Prostate gland (tissue), 2 donors: ENCODE results near the gene DLG3. TPM values are rescaled to one million over a fixed set of nuclear protein-coding genes. Genes with fewer than 3 reads are reported as not detected.

Experiments
- DNase-seq: peaks from one replicate; pipeline ENCODE4 v3.0.0-alpha.2; 2019; ENCODE audit warnings: low spot score
- H3K27ac ChIP-seq, 2 donors: fragments of 200-600 bp; sonication (generic); 2 replicates each; pipeline ENCODE4 v1.5.1; 2017 to 2019
- H3K27me3 ChIP-seq: fragments of 200-600 bp; sonication (generic); replicated peaks from 2 replicates; pipeline ENCODE4 v1.5.1; 2019; ENCODE audit not compliant: insufficient read depth
- H3K36me3 ChIP-seq, 2 donors: fragments of 200-600 bp; sonication (generic); 1 replicate in 1 of 2; 2 replicates in 1 of 2; pipeline versions ENCODE4 v1.5.1 to v1.8.1; 2017 to 2019
- H3K4me1 ChIP-seq: fragments of 200-600 bp; sonication (generic); replicated peaks from 2 replicates; pipeline ENCODE4 v1.5.1; 2019
- H3K4me3 ChIP-seq, 2 donors: fragments of 200-600 bp; sonication (generic); 2 replicates each; pipeline ENCODE4 v1.5.1; 2017 to 2019
- H3K9me3 ChIP-seq: fragments of 200-600 bp; sonication (generic); 2 replicates; pipeline ENCODE4 v1.5.1; 2017
- CTCF ChIP-seq, 4 experiments: fragments of 200-600 bp in 2 of 4; fragments of 450-650 bp in 2 of 4; sonication (generic) in 2 of 4; IDR thresholded peaks; 1 replicate in 3 of 4; 2 replicates in 1 of 4; pipeline ENCODE4 v1.5.1; 2016 to 2019; ENCODE audit warnings: antibody characterized with exemption in 4 of 4, mild to moderate bottlenecking in 2 of 4, moderate library complexity in 2 of 4
- POLR2A ChIP-seq: fragments of 450-650 bp; IDR thresholded peaks from one replicate; pipeline ENCODE4 v1.6.1; 2016; ENCODE audit warnings: antibody characterized with exemption, mild to moderate bottlenecking
- POLR2AphosphoS5 ChIP-seq: sonication (generic); formaldehyde crosslinking; IDR thresholded peaks from one replicate; pipeline ENCODE4 v1.6.1; 2017; ENCODE audit warnings: antibody characterized with exemption
- WGBS: methylation state at CpG from one replicate; pipeline ENCODE4 v1.1.5; 2018; 5-methylcytosine and 5-hydroxymethylcytosine counted together
- intact Hi-C: fragments of 100-400 bp; cut with DNase I; formaldehyde crosslinking; loops from one replicate; pipeline ENCODE4 v1.14.2; 2022
- total RNA-seq, 2 donors: library from RNA; depleted of rRNA; stranded (reverse); fragments of >200 nt; gene quantifications; one replicate each; pipeline ENCODE4 v1.1.0, GENCODE V29; 2016

DLG3 gene
- total RNA-seq, 2 donors from 2014 or later = 11.9 to 29.1 TPM

- H3K4me1 ChIP-seq = no peaks in the 10 kb centered on the region
- H3K27ac ChIP-seq = no peak overlapping the region
- no peak for DNase-seq
- H3K27me3 ChIP-seq = no peaks in the 10 kb centered on the region
- no peaks in the 10 kb centered on the region for H3K36me3 ChIP-seq
- no peaks in the 10 kb centered on the region for H3K9me3 ChIP-seq
- intact Hi-C loops = no loop called here
- no peak overlapping the region for H3K4me3 ChIP-seq
- WGBS = 88% methylated on average over 3 of the region's 3 CpGs
- TF ChIP-seq POLR2A (no peak), POLR2AphosphoS5 (no peak), CTCF (IDR thresholded peaks at IDR 0.05) (no peak)
Measured at GRCh38 chrX:70527610-70528345, 83.1 kb downstream of the DLG3 start.

- DNase-seq = no peak
Measured at GRCh38 chrX:70535198-70535597, 90.6 kb downstream of the DLG3 start.

GRCh38 chrX:70549429-70549828, 104.8 kb downstream of the DLG3 start:
- WGBS = 33% methylated on average over 1 of the region's 3 CpGs
- Histone ChIP-seq H3K9me3 (no peaks in the 10 kb centered on the region), H3K27me3 (no peaks in the 10 kb centered on the region), H3K27ac (no peak overlapping the region), H3K4me3 (no peak overlapping the region), H3K36me3 (no peaks in the 10 kb centered on the region), H3K4me1 (no peaks in the 10 kb centered on the region)
- intact Hi-C loops = no loop called here
- no peak for TF ChIP-seq POLR2AphosphoS5
- TF ChIP-seq POLR2A = no peak
- no peak for TF ChIP-seq CTCF (IDR thresholded peaks at IDR 0.05)
- DNase-seq = no peak

More at GRCh38 chrX:70535198-70535597, 90.6 kb downstream of the DLG3 start:
- TF ChIP-seq POLR2AphosphoS5 (no peak), POLR2A (no peak), CTCF (IDR thresholded peaks at IDR 0.05) (no peak)
- Histone ChIP-seq H3K4me3 (no peak overlapping the region), H3K36me3 (no peaks in the 10 kb centered on the region), H3K27me3 (no peaks in the 10 kb centered on the region), H3K9me3 (no peaks in the 10 kb centered on the region), H3K27ac (no peak overlapping the region), H3K4me1 (no peaks in the 10 kb centered on the region)
- intact Hi-C loops = no loop called here
- WGBS = 70% methylated on average over 1 of the region's 1 CpG

GRCh38 chrX:70552130-70552704, 107.6 kb downstream of the DLG3 start:
- 23% methylated on average over 7 of the region's 7 CpGs for WGBS
- intact Hi-C loops = loop anchor here (5.0 kb wide), 1 partner anchor 100 kb away; no protein-coding TSS in a partner anchor

More at GRCh38 chrX:70552130-70552704, 107.6 kb downstream of the DLG3 start:
- H3K27ac ChIP-seq = no peak overlapping the region
- no peak overlapping the region for H3K4me3 ChIP-seq
- no peaks in the 10 kb centered on the region for H3K4me1 ChIP-seq
- DNase-seq = no peak
- H3K9me3 ChIP-seq = no peaks in the 10 kb centered on the region
- TF ChIP-seq CTCF (IDR thresholded peaks at IDR 0.05) (no peak), POLR2AphosphoS5 (no peak), POLR2A (no peak)
- no peaks in the 10 kb centered on the region for H3K27me3 ChIP-seq
- H3K36me3 ChIP-seq = no peaks in the 10 kb centered on the region
